Gastrocnemius medialis (tissue), 4 donors: ENCODE results near the gene CYB5B. TPM values are rescaled to one million over a fixed set of nuclear protein-coding genes. Genes with fewer than 3 reads are reported as not detected.

Experiments
- ATAC-seq, 2 donors: fragments of 150-250 bp; one replicate each; pipeline ENCODE4 v1.9.1; 2016
- DNase-seq, 2 donors: peaks; one replicate each; pipeline ENCODE4 v3.0.0-alpha.2; 2019
- H3K27ac ChIP-seq, 4 donors: fragments of 200-600 bp; sonication (generic); 1 replicate in 1 of 4; 2 replicates in 3 of 4; pipeline ENCODE4 v1.5.1; 2016 to 2018; ENCODE audit warnings: mild to moderate bottlenecking in 2 of 4, moderate library complexity in 1 of 4
- H3K27me3 ChIP-seq, 3 donors: fragments of 200-600 bp; sonication (generic) in 2 of 3; 1 replicate in 1 of 3; 2 replicates in 2 of 3; pipeline versions ENCODE4 v1.5.1 to v1.6.0; 2016 to 2019; ENCODE audit warnings: mild to moderate bottlenecking in 1 of 3, moderate library complexity in 1 of 3
- H3K36me3 ChIP-seq, 2 donors: fragments of 200-600 bp; sonication (generic) in 1 of 2; one replicate each; pipeline ENCODE4 v1.5.1; 2017 to 2018
- H3K4me1 ChIP-seq, 2 donors: fragments of 200-600 bp; sonication (generic) in 1 of 2; one replicate each; pipeline ENCODE4 v1.5.1; 2016 to 2017; ENCODE audit warnings: mild to moderate bottlenecking in 2 of 2
- H3K4me3 ChIP-seq, 4 donors: fragments of 200-600 bp; sonication (generic) in 3 of 4; 1 replicate in 1 of 4; 2 replicates in 3 of 4; pipeline ENCODE4 v1.5.1; 2016 to 2019; ENCODE audit warnings: mild to moderate bottlenecking in 2 of 4
- H3K9me3 ChIP-seq, 3 donors: fragments of 200-600 bp; sonication (generic) in 2 of 3; 1 replicate in 1 of 3; 2 replicates in 2 of 3; pipeline ENCODE4 v1.5.1; 2016 to 2019
- POLR2A ChIP-seq, 2 donors: fragments of 450-650 bp; IDR thresholded peaks; one replicate each; pipeline ENCODE4 v1.6.1; 2017; ENCODE audit warnings: antibody characterized with exemption in 2 of 2, mild to moderate bottlenecking in 2 of 2, moderate library complexity in 2 of 2
- in situ Hi-C, 4 donors: fragments of 200-750 bp; cut with MboI; loops; one replicate each; pipeline versions ENCODE4 v1.15.0 to v1.8.0; 2017; ENCODE audit warnings: low sequenced_read_pairs in 4 of 4
- intact Hi-C: fragments of 100-400 bp; cut with DNase I; formaldehyde crosslinking; loops from one replicate; pipeline ENCODE4 v1.15.1; 2023; ENCODE audit warnings: low total_unique reads
- total RNA-seq, 4 donors: library from RNA; depleted of rRNA; stranded (reverse); fragments of >200 nt; gene quantifications; one replicate each; pipeline versions ENCODE4 v1.1.0 to v1.2.3, GENCODE V29; 2016
- TF ChIP-seq, protein P1 (sequence below), 5 experiments: fragments of 450-650 bp in 3 of 5; fragments of 200-600 bp in 2 of 5; sonication (generic) in 2 of 5; IDR thresholded peaks in 4 of 5; conservative IDR thresholded peaks in 1 of 5; 1 replicate in 4 of 5; 2 replicates in 1 of 5; pipeline ENCODE4 v1.5.1; 2016 to 2019; ENCODE audit warnings: antibody characterized with exemption in 5 of 5, mild to moderate bottlenecking in 3 of 5, moderate library complexity in 3 of 5

Gene CYB5B
- total RNA-seq, 4 donors from 2014 or later: 18.5 to 50.1 (median 26.3) TPM

DNA sequence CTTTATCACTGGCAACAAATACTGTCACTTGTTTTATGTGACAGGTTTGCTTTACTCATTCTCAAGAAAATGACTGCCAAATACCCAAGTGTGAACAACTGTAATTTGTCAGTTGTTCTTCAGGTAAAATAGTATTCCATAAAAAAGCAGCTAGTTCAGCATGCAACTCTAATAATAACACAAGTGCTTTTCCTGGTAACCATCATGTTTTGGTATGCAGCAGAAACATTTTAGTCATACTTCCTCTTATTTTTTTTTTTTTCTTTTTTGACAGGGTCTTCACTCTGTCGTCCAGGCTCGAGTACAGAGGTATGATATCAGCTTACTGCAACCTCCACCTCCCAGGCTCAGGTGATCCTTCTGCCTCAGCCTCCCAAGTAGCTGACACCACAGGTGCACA lies 43.2 kb upstream of the CYB5B start:
- ATAC-seq (no peak), DNase-seq (no peak)
- no peaks in the 10 kb centered on the region for H3K9me3 ChIP-seq
- peaks cover 0 to 54% of the 10 kb centered on the region in 2 donors for H3K36me3 ChIP-seq
- H3K27me3 ChIP-seq: no peaks in the 10 kb centered on the region
- in situ Hi-C loops: loop anchor here in 1 of 4 donors (25.0 kb wide), 1 partner anchor 381 kb away; the partner anchor contains the start of genes NOB1 and WWP2
- no peak overlapping the region for H3K4me3 ChIP-seq
- peaks cover 8 to 10% of the 10 kb centered on the region in 2 donors for H3K4me1 ChIP-seq
- TF ChIP-seq POLR2A (IDR thresholded peaks at IDR 0.05): no peak
- TF ChIP-seq, protein P1, sequence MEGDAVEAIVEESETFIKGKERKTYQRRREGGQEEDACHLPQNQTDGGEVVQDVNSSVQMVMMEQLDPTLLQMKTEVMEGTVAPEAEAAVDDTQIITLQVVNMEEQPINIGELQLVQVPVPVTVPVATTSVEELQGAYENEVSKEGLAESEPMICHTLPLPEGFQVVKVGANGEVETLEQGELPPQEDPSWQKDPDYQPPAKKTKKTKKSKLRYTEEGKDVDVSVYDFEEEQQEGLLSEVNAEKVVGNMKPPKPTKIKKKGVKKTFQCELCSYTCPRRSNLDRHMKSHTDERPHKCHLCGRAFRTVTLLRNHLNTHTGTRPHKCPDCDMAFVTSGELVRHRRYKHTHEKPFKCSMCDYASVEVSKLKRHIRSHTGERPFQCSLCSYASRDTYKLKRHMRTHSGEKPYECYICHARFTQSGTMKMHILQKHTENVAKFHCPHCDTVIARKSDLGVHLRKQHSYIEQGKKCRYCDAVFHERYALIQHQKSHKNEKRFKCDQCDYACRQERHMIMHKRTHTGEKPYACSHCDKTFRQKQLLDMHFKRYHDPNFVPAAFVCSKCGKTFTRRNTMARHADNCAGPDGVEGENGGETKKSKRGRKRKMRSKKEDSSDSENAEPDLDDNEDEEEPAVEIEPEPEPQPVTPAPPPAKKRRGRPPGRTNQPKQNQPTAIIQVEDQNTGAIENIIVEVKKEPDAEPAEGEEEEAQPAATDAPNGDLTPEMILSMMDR (IDR thresholded peaks at IDR 0.05 in 4 of 5, conservative IDR thresholded peaks at IDR 0.05 in 1 of 5): no peak
- intact Hi-C loops: no loop called here
- no peak overlapping the region for H3K27ac ChIP-seq

DNA sequence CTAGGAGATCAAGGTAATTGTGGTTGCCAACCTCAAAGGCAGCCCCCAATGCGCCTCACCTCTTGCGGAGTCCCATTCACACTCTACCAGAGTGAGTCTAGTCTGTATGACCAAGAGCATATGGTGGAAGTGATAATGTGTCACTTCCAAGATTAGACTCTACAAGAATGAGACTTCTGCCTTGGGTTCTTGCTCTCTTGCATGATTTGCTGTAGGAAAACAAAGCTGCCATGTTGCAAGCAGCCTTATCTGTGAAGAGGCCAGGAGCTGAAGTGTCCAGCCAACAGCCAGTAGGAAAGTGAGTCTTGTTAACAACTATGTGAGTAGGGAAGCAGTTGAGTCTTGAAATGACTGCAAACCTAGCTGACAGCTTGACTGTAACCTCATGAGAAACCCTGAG lies 42.0 kb upstream of the CYB5B start:
- Histone ChIP-seq H3K4me1 (peaks cover 8 to 12% of the 10 kb centered on the region in 2 donors), H3K27me3 (no peaks in the 10 kb centered on the region), H3K27ac (no peak overlapping the region), H3K9me3 (no peaks in the 10 kb centered on the region), H3K4me3 (no peak overlapping the region), H3K36me3 (peaks cover 0 to 54% of the 10 kb centered on the region in 2 donors)
- ATAC-seq (no peak), DNase-seq (no peak)
- TF ChIP-seq, protein P1 (IDR thresholded peaks at IDR 0.05 in 4 of 5, conservative IDR thresholded peaks at IDR 0.05 in 1 of 5): no peak
- TF ChIP-seq POLR2A (IDR thresholded peaks at IDR 0.05): no peak
- intact Hi-C loops (no loop called here), in situ Hi-C loops (loop anchor here in 1 of 4 donors (25.0 kb wide), 1 partner anchor 380 kb away; the partner anchor contains the start of genes NOB1 and WWP2)

DNA sequence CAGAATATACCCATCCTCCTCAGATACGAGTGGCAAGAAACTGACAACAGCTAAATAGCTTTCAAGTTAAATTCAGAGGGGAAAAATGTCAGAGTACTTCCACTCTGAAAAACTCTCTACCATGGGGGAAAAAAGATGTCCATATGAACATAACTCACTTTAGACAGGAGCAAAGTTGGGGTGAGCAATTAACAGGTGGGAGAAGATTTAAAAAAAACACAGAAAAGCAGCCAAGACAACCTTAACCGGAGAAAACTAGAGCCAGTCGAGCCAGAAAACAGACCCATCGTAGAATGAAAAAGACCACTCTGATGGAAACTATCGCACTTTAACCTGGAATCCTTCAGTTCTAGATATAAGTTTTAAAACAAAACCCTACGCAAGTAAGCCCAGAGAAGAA lies 39.4 kb upstream of the CYB5B start:
- no peak for DNase-seq
- Histone ChIP-seq H3K4me1 (peaks cover 8 to 12% of the 10 kb centered on the region in 2 donors), H3K27me3 (no peaks in the 10 kb centered on the region), H3K9me3 (no peaks in the 10 kb centered on the region), H3K36me3 (peaks cover 0 to 34% of the 10 kb centered on the region in 2 donors), H3K27ac (peak overlapping the region; percentile 84 to 95 (median 86)), H3K4me3 (peak overlapping the region; percentile 55 to 86 (median 77))
- no peak for ATAC-seq
- intact Hi-C loops (loop anchor here (1.0 to 5.0 kb wide), 3 partner anchors 46 to 251 kb away; partner anchors contain the start of genes COG8, NIP7 and SNTB2), in situ Hi-C loops (loop anchor here in 1 of 4 donors (25.0 kb wide), 1 partner anchor 377 kb away; the partner anchor contains the start of genes NOB1 and WWP2)
- TF ChIP-seq, protein P1 (IDR thresholded peaks at IDR 0.05 in 4 of 5, conservative IDR thresholded peaks at IDR 0.05 in 1 of 5): no peak
- no peak for TF ChIP-seq POLR2A (IDR thresholded peaks at IDR 0.05)

DNA sequence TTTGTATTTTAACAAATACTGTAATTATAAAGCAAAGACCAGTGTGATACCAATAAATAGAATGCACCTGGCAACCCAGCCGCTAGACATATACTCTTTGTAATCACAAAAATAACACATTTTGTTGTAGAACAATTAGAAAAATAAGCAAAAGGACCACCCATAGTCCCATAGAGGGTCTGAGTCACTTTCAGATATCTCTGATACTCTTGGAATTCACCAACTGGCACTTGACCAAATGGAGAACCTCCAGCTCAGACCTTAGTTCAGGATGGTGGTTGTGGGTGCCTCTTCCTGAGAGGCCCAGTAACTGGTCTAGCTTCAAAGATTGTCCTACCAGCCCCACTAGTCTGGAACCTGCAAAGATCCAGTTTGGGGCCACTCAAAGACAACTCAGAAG lies 37.8 kb upstream of the CYB5B start:
- TF ChIP-seq, protein P1 (IDR thresholded peaks at IDR 0.05 in 4 of 5, conservative IDR thresholded peaks at IDR 0.05 in 1 of 5): no peak
- TF ChIP-seq POLR2A (IDR thresholded peaks at IDR 0.05): no peak
- Histone ChIP-seq H3K27ac (peak overlapping the region; percentile 84 to 95 (median 86)), H3K4me1 (peaks cover 8 to 12% of the 10 kb centered on the region in 2 donors), H3K9me3 (no peaks in the 10 kb centered on the region), H3K27me3 (no peaks in the 10 kb centered on the region), H3K4me3 (peak overlapping the region in 1 of 4 donors; percentile 82), H3K36me3 (peaks cover 0 to 28% of the 10 kb centered on the region in 2 donors)
- intact Hi-C loops (loop anchor here (2.0 to 5.0 kb wide), 2 partner anchors 180 to 199 kb away; partner anchors contain the start of gene SNTB2), in situ Hi-C loops (loop anchor here in 1 of 4 donors (25.0 kb wide), 1 partner anchor 376 kb away; the partner anchor contains the start of genes NOB1 and WWP2)
- ATAC-seq (no peak), DNase-seq (no peak)
